ENCODE results near the gene SDK1.

DNA sequence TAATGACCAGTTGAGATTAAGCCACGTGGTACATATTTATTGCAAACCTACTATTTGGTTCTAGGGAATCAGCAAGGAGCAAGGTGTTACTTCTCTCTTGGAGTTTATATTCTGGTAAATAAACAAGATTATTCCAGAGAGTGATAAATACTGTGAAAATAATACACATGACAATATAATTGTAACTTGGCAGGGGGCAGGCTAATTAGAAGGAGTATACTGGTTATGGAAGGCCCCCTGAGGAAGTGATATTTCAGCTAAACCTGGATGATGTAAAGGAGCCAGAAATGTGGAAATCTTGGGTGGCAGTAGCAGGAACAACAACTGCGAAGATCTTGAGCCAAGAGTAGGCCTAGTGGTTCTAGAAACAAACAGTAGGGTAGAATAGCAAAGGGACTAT is 111.8 kb downstream of the SDK1 start:
- TF ChIP-seq, protein P1, sequence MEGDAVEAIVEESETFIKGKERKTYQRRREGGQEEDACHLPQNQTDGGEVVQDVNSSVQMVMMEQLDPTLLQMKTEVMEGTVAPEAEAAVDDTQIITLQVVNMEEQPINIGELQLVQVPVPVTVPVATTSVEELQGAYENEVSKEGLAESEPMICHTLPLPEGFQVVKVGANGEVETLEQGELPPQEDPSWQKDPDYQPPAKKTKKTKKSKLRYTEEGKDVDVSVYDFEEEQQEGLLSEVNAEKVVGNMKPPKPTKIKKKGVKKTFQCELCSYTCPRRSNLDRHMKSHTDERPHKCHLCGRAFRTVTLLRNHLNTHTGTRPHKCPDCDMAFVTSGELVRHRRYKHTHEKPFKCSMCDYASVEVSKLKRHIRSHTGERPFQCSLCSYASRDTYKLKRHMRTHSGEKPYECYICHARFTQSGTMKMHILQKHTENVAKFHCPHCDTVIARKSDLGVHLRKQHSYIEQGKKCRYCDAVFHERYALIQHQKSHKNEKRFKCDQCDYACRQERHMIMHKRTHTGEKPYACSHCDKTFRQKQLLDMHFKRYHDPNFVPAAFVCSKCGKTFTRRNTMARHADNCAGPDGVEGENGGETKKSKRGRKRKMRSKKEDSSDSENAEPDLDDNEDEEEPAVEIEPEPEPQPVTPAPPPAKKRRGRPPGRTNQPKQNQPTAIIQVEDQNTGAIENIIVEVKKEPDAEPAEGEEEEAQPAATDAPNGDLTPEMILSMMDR (IDR thresholded peaks at IDR 0.05), result no peak
- no peak for TF ChIP-seq POLR2A (IDR thresholded peaks at IDR 0.05)

Data from vagina (tissue), 2 donors.